SJSA1 (cell line): ENCODE measurements around the gene TMEM60. TPM values are rescaled to one million over a fixed set of nuclear protein-coding genes. Genes with fewer than 3 reads are reported as not detected.

Source experiments
- DNase-seq, 2 experiments: peaks; one replicate each; pipeline ENCODE4 v3.0.0-alpha.2; 2015 to 2020; ENCODE audit warnings: low spot score in 2 of 2, low read depth in 1 of 2
- H3K27ac ChIP-seq: fragments of 250-450 bp; sonication (Bioruptor Pico); 2 replicates; pipeline ENCODE4 v1.5.1; 2020; ENCODE audit warnings: mild to moderate bottlenecking, moderate library complexity
- H3K27me3 ChIP-seq: fragments of 250-450 bp; sonication (Bioruptor Pico); replicated peaks from 2 replicates; pipeline ENCODE4 v1.5.1; 2020; ENCODE audit warnings: mild to moderate bottlenecking, moderate library complexity
- H3K36me3 ChIP-seq: fragments of 250-450 bp; sonication (Bioruptor Pico); 2 replicates; pipeline ENCODE4 v1.5.1; 2020; ENCODE audit warnings: mild to moderate bottlenecking
- H3K4me1 ChIP-seq: fragments of 250-450 bp; sonication (Bioruptor Pico); replicated peaks from 2 replicates; pipeline ENCODE4 v1.6.1; 2021; ENCODE audit warnings: mild to moderate bottlenecking
- H3K4me3 ChIP-seq: fragments of 250-450 bp; sonication (Bioruptor Pico); 2 replicates; pipeline ENCODE4 v1.5.1; 2020; ENCODE audit warnings: mild to moderate bottlenecking
- H3K9me3 ChIP-seq: fragments of 250-450 bp; sonication (Bioruptor Pico); replicated peaks from 2 replicates; pipeline ENCODE4 v1.5.1; 2020; ENCODE audit warnings: mild to moderate bottlenecking
- total RNA-seq: library from RNA; depleted of rRNA; stranded (reverse); fragments of >200 nt; shearing (Covaris generic); gene quantifications from 2 replicates; pipeline ENCODE4 v1.2.3, GENCODE V29; 2014; rRNA removed

Gene TMEM60
- total RNA-seq, 1 experiment from 2014 or later, result 22.5 TPM

DNA sequence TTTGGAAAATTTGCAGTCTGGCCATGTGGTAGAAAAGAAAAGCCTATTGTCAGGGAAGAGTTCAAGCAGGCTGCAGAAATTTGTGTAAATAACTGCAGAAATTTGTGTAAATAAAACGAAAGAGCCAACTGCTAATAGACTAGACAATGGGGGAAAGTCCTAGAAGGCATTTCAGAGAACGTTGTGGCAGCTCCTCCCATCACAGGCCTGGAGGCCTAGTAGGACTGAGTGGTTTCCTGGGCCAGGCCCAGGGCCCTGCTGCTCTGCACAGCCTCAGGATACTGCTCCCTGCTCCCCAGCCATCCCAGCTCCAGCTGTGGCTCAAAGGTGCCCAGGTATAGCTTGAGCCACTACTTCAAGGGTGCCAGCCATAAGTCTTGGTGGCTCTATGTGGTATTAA lies 51.1 kb downstream of the TMEM60 start:
- DNase-seq, result no peak
- Histone ChIP-seq H3K4me3 (no peak overlapping the region), H3K36me3 (peaks cover 10% of the 10 kb centered on the region), H3K27ac (no peak overlapping the region), H3K9me3 (no peaks in the 10 kb centered on the region), H3K27me3 (no peaks in the 10 kb centered on the region), H3K4me1 (no peaks in the 10 kb centered on the region)

DNA sequence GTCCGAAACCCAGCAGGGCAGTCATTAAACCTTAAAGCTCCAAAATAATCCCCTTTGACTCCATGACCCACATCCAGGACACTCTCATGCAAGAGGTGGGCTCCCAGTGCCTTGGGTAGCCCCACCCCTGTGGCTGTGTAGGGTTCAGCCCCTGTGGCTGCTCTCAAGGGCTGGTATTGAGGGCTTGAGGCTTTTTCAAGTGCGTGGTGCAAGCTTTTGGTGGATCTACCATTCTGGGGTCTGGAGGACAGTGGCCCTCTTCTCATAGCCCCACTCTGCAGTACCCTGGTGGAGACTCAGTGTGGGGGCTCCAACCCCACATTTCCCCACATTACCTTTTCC lies 51.4 kb downstream of the TMEM60 start:
- H3K36me3 ChIP-seq, result peaks cover 10% of the 10 kb centered on the region
- H3K27ac ChIP-seq, result no peak overlapping the region
- no peaks in the 10 kb centered on the region for H3K9me3 ChIP-seq
- H3K4me3 ChIP-seq, result no peak overlapping the region
- H3K4me1 ChIP-seq, result no peaks in the 10 kb centered on the region
- no peaks in the 10 kb centered on the region for H3K27me3 ChIP-seq
- no peak for DNase-seq

DNA sequence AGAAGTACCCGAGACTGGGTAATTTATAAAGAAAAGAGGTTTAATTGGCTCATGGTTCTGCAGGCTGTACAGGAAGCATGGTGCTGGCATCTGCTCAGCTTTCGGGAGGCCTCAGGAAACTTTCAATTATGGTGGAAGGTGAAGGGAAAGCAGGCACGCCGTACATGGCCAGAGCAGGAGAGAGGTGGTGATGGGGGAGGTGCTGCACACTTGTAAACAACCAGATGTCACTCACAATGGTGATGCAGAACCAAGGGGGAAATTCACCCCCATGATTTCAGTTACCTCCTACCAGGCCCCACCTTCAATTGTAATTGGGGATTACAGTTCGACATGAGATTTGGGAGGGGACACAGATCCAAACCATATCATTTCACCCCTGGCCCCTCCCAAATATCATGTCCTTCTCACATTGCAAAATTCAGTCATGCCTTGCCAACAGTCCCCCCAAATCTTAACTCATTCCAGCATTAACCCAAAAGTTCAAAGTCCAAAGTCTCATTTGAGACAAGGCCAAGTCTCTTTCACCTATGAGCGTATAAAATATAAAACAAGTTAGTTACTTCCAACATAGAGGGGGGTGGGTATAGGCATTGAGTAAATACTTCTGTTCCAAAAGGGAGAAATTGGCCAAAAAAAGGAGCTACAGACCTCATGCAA lies 51.9 kb downstream of the TMEM60 start:
- Histone ChIP-seq H3K4me3 (no peak overlapping the region), H3K9me3 (no peaks in the 10 kb centered on the region), H3K27ac (no peak overlapping the region), H3K27me3 (no peaks in the 10 kb centered on the region), H3K4me1 (no peaks in the 10 kb centered on the region), H3K36me3 (peaks cover 10% of the 10 kb centered on the region)
- no peak for DNase-seq

DNA sequence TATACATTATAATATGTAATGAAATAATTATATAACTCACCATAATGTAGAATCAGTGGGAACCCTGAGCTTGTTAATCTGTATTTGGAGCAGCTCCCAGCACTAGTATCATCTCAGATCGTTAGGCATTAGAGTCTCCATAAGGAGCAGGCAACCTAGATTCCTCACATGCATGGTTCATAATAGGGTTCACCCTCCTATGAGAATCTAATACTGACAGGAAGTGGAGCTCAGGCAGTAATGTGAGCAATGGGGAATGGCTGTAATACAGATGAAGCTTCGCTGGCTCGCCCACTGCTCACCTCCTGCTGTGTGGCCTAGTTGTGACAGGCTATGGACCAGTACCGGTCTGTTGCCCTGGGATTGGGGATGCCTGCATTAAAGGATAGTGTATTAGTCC lies 52.5 kb downstream of the TMEM60 start:
- H3K4me1 ChIP-seq, result no peaks in the 10 kb centered on the region
- no peak for DNase-seq

More for the DNA sequence above, 52.5 kb downstream of the TMEM60 start:
- H3K36me3 ChIP-seq, result peaks cover 10% of the 10 kb centered on the region
- no peak overlapping the region for H3K27ac ChIP-seq
- H3K9me3 ChIP-seq, result no peaks in the 10 kb centered on the region
- H3K4me3 ChIP-seq, result no peak overlapping the region
- H3K27me3 ChIP-seq, result no peaks in the 10 kb centered on the region

Other genes starting within 250 kb of the TMEM60 start
- 14.9 and 15.3 TPM in 2 replicates for gene RSBN1L, start 102.0 kb downstream of the TMEM60 start, total RNA-seq
- gene PHTF2, start 339 bp upstream of the TMEM60 start, total RNA-seq, result 55.9 and 68.9 TPM in 2 replicates